ENCODE measurements around the gene ARID2.

Gene ARID2

GRCh38 chr12:45872446-45872845, 142.9 kb downstream of the ARID2 start:
- no peak for DNase-seq (ENCODE audit: low spot score)

- no peak for DNase-seq (ENCODE audit: low spot score)
These were observed 147.6 kb downstream of the ARID2 start for GRCh38 chr12:45877069-45877468.

GRCh38 chr12:45878630-45879255, 149.2 kb downstream of the ARID2 start:
- no peak for DNase-seq (ENCODE audit: low spot score)

- no peak for DNase-seq (ENCODE audit: low spot score)
These were observed 149.9 kb downstream of the ARID2 start for GRCh38 chr12:45879363-45879895.

DNA sequence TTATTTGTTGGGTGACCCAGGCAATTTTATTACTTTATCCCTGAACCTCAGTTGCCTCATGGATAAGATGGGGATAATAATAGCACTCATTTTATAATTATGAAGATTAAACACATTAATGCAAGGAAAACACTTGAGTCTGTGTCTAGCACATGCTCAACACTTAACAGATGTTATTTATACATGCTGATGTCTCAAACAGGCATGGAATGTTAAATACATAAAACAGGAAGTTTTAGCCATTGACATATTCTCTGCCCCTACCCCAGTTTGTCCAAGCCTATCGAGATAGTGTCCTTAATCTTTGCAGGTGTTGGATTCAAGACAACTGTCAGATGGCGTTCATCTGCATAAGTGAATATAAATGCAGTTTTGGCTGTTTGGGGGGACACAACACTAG, 151.0 kb downstream of the ARID2 start:
- no peak for DNase-seq (ENCODE audit: low spot score)

DNA sequence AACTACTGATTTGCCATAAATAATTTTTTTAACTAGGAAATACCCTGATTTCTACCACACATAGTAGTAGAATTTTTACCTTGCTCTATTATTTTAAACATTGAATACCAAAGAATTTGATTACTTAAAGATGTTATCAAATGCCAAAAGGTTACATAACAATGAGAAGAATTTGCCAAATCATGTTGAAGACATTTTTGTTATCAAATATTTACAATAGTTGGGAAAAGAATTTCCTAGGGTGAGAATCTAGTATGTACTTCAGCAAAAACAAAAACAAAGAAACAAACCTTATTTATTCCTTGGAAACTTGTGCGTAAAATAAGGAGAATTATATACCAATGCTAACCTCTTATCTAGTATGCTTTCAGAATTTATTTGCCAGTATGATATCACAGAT, 153.7 kb downstream of the ARID2 start:
- no peak for DNase-seq (ENCODE audit: low spot score)

DNA sequence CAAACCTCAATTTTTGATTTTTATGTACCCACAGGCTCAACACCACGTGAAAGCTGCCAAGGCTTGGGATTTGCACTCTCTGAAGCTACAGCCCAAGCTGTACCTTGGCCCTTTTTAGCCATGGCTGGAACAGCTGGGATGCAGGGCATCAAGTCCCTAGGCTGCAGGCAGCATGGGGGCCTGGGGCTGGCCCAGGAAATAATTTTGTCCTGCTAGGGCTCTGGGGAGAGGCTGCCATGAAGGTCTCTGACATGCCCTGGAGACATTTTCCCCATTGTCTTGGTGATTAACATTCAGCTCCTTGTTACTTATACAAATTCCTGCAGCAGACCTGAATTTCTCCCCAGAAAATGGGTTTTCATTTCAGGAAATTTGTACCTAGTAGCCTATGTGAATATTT, 157.2 kb downstream of the ARID2 start:
- DNase-seq (ENCODE audit: low spot score): no peak

GRCh38 chr12:45887544-45887943, 158.0 kb downstream of the ARID2 start:
- DNase-seq (ENCODE audit: low spot score): no peak

DNA sequence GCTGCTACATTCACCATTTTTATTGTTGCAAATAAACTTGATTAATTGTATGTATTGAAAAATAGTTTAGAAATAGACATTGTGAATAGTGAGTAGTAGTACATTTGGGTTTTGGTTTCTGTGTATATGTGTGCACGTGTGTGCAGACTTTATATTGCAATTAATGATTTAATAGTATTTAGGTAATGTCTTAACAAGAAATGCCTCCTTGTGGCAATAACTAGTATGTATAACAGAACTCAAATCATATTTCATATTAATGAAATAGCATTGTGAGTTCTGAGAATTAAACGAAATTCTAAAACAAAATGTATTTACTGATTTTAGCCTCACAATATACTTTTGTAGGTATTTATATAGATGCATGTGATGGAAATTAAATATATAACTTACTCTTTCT, 160.8 kb downstream of the ARID2 start:
- DNase-seq (ENCODE audit: low spot score): no peak

GRCh38 chr12:45893240-45893639, 163.7 kb downstream of the ARID2 start:
- no peak for DNase-seq (ENCODE audit: low spot score)

DNA sequence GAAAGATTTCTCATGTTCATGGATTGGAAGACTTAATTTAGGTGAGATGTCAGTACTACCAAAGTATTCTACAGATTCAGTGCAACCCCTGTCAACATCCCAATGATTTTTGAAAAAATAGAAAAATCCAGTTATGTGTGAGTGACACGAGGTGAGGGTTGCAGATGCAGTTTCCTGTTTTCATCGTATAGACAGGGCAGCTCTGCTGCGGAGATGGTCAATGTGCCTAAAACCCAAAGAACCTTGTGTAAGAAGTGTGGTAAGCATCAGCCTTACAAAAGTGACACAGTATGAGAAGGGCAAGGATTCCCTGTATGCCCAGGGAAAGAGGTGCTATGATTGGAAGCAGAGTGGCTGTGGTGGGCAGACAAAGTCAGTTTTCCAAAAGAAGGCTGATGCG, 166.5 kb downstream of the ARID2 start:
- DNase-seq (ENCODE audit: low spot score): no peak

DNA sequence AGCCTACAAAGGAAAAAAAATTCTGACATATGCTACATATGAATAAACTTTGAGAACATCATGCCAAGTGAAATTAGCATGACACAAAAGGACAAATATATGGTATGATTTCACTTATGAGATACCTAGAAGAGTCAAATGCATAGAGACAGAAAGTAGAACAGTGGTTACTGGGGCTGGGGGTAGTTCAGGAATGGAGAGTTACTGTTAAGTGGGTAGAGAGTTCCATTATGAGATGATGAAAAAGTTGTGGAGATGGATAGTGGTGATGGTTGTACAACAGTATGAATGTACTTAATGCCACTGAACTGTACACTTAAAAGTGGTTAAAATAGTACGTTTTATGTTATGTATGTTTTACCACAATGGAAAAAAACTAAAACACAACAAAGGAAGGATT, 168.6 kb downstream of the ARID2 start:
- DNase-seq (ENCODE audit: low spot score): no peak

- no peak for DNase-seq (ENCODE audit: low spot score)
These were observed 178.4 kb downstream of the ARID2 start for GRCh38 chr12:45907955-45908354.

DNA sequence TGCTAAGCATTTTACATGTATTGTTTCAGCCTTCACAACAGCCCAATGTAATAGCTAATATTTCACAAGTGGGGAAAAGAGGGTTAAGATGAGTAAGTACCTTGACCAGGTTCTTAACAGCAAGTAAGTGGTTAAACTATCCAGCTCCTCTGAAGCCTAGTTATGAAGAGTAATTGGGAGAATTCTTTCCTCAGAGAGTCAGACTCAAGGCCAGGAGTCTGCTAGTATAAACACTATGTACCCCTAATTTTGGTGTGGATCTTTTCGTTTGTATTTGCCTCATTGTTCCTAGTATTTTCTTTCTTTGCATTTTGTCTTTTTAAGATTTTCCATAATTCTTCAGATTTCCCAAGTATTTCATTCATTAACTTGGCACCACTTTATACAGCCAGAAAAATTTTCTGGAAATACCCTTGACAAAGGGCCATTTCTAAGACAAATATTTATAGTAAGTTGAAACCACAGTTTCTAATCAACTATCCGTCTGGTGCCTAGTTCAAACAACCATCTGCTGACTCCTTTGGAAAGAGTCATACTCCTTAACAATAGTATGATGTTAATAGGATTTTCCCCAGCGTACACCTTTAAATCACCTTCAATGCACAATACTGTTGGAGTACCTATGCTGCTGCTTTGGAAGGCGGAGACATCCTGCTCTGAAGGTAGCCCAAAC, 179.7 kb downstream of the ARID2 start:
- DNase-seq (ENCODE audit: low spot score): no peak

- no peak for DNase-seq (ENCODE audit: low spot score)
These were observed 183.3 kb downstream of the ARID2 start for GRCh38 chr12:45912774-45913173.

DNA sequence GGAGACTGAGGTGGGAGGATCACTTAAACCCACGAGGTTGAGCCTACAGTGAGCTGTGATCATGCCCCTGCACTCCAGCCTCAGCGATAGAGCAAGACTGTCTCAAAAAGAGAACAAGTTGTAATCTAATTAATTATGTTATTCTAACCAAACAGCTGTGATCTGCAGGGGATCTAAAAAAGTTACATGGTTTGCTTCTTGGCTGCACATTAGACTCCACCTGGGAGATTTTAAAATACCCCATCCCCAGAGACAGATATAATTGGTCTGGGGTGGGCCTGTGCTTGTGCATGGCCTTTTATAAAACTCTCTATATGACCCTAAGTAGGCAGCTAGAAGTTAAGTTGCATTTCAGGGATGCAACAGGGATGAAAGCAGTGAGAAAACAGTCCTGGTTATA, 184.1 kb downstream of the ARID2 start:
- no peak for DNase-seq (ENCODE audit: low spot score)

DNA sequence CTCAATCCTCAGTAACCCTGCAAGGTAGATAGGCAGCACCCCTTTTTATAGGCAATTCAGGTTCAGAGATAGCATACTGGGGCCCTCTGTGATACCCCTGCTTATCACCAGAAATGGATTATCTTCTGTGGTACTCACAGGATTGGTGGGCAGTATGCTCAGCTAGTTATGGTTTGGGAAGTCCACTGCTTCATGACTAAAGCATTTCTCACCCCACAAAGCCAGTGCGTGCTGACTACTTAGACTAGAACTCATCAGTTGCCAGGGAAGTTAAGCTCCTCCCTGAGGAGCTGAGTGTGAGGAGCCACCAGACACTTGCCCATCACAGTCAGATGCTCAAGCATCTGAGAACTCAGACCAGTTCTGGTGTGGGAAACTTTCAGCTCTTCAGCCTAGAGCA, 184.6 kb downstream of the ARID2 start:
- DNase-seq (ENCODE audit: low spot score): peak; percentile 26

GRCh38 chr12:45915405-45915804, 185.9 kb downstream of the ARID2 start:
- DNase-seq (ENCODE audit: low spot score): no peak

DNA sequence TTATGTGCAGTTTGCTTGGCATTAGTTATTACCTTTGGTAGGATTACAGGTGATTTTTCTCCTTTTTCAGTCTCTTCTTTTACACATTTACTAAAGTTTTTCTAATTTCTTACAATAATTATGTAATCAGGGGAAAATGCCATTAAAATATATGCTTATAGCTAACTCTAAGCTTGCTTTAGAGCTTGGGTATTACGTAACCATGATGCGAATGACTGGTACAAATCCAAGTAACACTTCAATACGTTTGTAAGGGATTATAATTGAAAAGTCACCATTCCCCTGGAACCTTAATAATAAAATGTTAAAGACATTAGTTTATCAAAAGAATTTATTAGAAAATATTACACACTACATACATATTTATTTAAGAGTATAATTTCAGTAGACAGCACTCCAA, 189.3 kb downstream of the ARID2 start:
- DNase-seq (ENCODE audit: low spot score): no peak

GRCh38 chr12:45928309-45928708, 198.8 kb downstream of the ARID2 start:
- no peak for DNase-seq (ENCODE audit: low spot score)

DNA sequence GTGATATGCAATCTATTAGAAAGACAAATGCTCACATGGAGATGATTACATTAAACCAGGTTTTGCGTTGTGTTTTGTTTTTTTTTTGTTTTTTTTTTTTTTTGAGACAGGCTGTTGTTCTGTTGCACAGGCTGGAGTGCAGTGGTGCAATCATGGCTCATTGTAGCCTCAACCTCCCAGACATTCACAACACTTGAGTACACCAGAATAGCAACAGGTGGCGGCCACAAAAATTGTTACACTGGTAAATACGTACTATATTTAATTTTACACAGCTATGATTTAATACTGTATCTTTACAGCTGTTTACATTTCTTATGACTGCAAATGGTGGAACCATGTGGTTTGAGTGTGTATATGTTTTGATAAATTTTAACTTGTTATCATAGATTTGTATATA, 200.9 kb downstream of the ARID2 start:
- no peak for DNase-seq (ENCODE audit: low spot score)

DNA sequence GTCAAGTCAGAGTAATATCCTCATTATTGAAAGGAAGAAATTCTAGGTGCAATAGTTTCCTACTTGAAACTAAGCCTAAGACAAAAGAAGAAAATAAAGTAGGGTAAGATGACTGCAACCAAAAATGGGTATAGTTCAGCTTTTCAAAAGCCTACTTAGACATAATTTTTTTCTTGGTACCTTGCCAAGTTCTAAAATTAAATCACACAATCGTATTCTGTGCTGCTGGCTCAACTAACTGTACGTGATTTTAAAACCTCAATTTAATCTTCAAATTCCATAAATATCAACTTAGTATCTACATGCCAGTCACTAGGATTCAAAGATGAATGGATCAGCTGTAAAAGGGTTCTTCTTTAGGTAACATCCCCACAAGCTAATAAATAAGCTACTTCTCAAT, 204.0 kb downstream of the ARID2 start:
- DNase-seq (ENCODE audit: low spot score): no peak

GRCh38 chr12:45934956-45935355, 205.4 kb downstream of the ARID2 start:
- no peak for DNase-seq (ENCODE audit: low spot score)

DNA sequence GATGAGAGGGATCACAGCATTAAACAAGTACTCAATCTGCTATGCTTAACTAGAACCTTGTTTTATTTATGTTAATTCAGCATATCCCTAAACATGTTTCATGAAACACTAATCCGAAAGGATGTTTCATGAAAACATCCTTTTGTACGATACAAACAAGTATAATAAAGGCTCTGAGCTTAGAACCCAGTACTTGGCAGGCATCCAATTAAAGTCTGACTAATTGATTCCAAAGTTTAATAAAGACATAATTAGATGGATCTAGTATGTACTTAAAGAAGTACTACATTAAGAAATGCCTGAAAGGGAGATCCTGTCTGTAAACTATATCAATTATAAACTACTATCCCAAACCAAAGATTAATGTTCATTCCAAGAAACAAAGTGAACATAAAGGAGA, 209.1 kb downstream of the ARID2 start:
- DNase-seq (ENCODE audit: low spot score): no peak
